ENCODE data around the gene GRB10. TPM values are rescaled to one million over a fixed set of nuclear protein-coding genes. Genes with fewer than 3 reads are reported as not detected.
"Not testable (repeated sequence)": the region's sequence is repeated elsewhere in the genome, so short reads cannot be mapped to it uniquely, and the experiment has no call there.

GRB10 gene
- total RNA-seq, 1 donor from 2014 or later = 48.6 TPM

GRCh38 chr7:50778189-50778588, 4.5 kb downstream of the GRB10 start:
- no peaks in the 10 kb centered on the region for H3K36me3 ChIP-seq
- H3K9me3 ChIP-seq = no peaks in the 10 kb centered on the region
- no peak for DNase-seq (ENCODE audit: extremely low spot score in 2 of 2)
- intact Hi-C loops (cut with DNase I) = no loop called here
- no peak for TF ChIP-seq CTCF (IDR thresholded peaks at IDR 0.05)
- TF ChIP-seq POLR2AphosphoS5 (IDR thresholded peaks at IDR 0.05; ENCODE audit: insufficient read depth in 1 of 2, low read depth in 1 of 2) = no peak
- TF ChIP-seq POLR2A (IDR thresholded peaks at IDR 0.05) = no peak
- no peak overlapping the region for H3K4me3 ChIP-seq
- H3K27me3 ChIP-seq = no peaks in the 10 kb centered on the region
- peaks cover 30% of the 10 kb centered on the region for H3K4me1 ChIP-seq
- no peak overlapping the region for H3K27ac ChIP-seq

GRCh38 chr7:50775836-50776235, 6.9 kb downstream of the GRB10 start:
- Histone ChIP-seq H3K4me3 (no peak overlapping the region), H3K9me3 (no peaks in the 10 kb centered on the region), H3K4me1 (peaks cover 15% of the 10 kb centered on the region), H3K36me3 (no peaks in the 10 kb centered on the region), H3K27ac (no peak overlapping the region), H3K27me3 (no peaks in the 10 kb centered on the region)
- intact Hi-C loops (cut with DNase I) = no loop called here
- no peak for TF ChIP-seq POLR2A (IDR thresholded peaks at IDR 0.05)
- TF ChIP-seq POLR2AphosphoS5 (IDR thresholded peaks at IDR 0.05; ENCODE audit: insufficient read depth in 1 of 2, low read depth in 1 of 2) = no peak
- TF ChIP-seq CTCF (IDR thresholded peaks at IDR 0.05) = no peak
- DNase-seq (ENCODE audit: extremely low spot score in 2 of 2) = no peak

DNA sequence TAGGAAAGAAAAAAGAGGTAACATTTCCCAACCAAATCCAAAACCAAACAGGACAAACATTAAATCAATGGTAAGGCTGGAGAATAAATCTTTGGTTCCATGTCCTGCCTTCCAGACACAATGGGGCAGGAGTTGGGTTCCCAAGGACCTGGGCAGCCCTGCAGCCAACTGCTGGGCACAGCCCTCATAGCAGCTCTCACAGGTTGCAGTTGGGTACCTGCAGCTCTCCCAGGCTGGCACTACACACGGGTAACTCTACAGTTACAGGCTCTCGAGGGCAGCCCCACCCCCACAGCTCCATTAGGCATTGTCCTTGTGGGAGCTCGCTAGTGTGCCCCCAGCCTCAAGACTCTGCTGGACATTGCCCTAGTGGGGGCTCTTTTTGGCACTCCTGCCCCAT, 7.5 kb downstream of the GRB10 start:
- intact Hi-C loops (cut with DNase I) = no loop called here
- Histone ChIP-seq H3K27ac (no peak overlapping the region), H3K27me3 (no peaks in the 10 kb centered on the region), H3K4me1 (peaks cover 15% of the 10 kb centered on the region), H3K36me3 (no peaks in the 10 kb centered on the region), H3K4me3 (no peak overlapping the region), H3K9me3 (no peaks in the 10 kb centered on the region)
- no peak for DNase-seq (ENCODE audit: extremely low spot score in 2 of 2)
- TF ChIP-seq POLR2A (IDR thresholded peaks at IDR 0.05) (no peak), POLR2AphosphoS5 (IDR thresholded peaks at IDR 0.05; ENCODE audit: insufficient read depth in 1 of 2, low read depth in 1 of 2) (no peak), CTCF (IDR thresholded peaks at IDR 0.05) (no peak)

- Histone ChIP-seq H3K4me3 (no peak overlapping the region), H3K9me3 (no peaks in the 10 kb centered on the region), H3K4me1 (peaks cover 15% of the 10 kb centered on the region), H3K27me3 (no peaks in the 10 kb centered on the region), H3K27ac (no peak overlapping the region), H3K36me3 (no peaks in the 10 kb centered on the region)
- TF ChIP-seq CTCF (IDR thresholded peaks at IDR 0.05) = no peak
- TF ChIP-seq POLR2AphosphoS5 (IDR thresholded peaks at IDR 0.05; ENCODE audit: insufficient read depth in 1 of 2, low read depth in 1 of 2) = no peak
- TF ChIP-seq POLR2A (IDR thresholded peaks at IDR 0.05) = no peak
- intact Hi-C loops (cut with DNase I) = no loop called here
- no peak for DNase-seq (ENCODE audit: extremely low spot score in 2 of 2)
Observed at GRCh38 chr7:50774319-50774718, 8.4 kb downstream of the GRB10 start.

- H3K4me3 ChIP-seq; DNase-seq (ENCODE audit: extremely low spot score in 2 of 2); H3K27me3 ChIP-seq; H3K36me3 ChIP-seq; H3K9me3 ChIP-seq; H3K27ac ChIP-seq; intact Hi-C loops (cut with DNase I): not testable (repeated sequence)
- H3K4me1 ChIP-seq = peaks cover 15% of the 10 kb centered on the region
Observed at GRCh38 chr7:50773071-50773470, 9.6 kb downstream of the GRB10 start.
